Measurements from ENCODE around the gene KCNK15. TPM values are rescaled to one million over a fixed set of nuclear protein-coding genes. Genes with fewer than 3 reads are reported as not detected.
"Not testable (repeated sequence)": the region's sequence is repeated elsewhere in the genome, so short reads cannot be mapped to it uniquely, and the experiment has no call there.

Gene KCNK15
- polyA plus RNA-seq = not detected

DNA sequence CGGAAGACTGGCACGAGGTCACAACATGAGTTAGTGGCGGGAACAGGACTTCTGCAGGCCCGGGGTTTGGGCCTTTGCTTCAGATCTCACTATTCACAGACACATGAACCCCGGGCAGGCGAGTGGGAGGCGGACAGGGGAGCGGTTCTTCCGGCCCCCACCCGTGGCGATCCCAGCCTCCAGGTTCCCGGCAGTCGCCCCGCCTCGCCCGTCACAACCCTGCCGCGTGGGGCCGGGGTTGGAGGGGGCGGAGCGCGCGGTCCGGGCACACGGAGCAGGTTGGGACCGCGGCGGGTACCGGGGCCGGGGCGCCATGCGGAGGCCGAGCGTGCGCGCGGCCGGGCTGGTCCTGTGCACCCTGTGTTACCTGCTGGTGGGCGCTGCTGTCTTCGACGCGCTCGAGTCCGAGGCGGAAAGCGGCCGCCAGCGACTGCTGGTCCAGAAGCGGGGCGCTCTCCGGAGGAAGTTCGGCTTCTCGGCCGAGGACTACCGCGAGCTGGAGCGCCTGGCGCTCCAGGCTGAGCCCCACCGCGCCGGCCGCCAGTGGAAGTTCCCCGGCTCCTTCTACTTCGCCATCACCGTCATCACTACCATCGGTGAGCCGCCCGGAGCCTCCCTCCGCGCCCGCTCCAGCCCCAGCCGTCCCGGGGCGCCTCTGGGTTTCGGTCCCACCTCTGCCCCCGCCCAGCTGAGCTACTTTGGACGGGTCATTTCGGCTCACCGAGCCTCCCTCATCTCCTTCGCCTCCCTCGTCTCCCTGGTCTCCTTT lies at the start of gene KCNK15:
KCNK15 (plus strand) TSS at position 268 of the 769 bp plus-strand sequence; CDS start at position 314, 46 bp downstream.
- H3K27ac Mint-ChIP-seq = no peak within 1 kb of the TSS

DNA sequence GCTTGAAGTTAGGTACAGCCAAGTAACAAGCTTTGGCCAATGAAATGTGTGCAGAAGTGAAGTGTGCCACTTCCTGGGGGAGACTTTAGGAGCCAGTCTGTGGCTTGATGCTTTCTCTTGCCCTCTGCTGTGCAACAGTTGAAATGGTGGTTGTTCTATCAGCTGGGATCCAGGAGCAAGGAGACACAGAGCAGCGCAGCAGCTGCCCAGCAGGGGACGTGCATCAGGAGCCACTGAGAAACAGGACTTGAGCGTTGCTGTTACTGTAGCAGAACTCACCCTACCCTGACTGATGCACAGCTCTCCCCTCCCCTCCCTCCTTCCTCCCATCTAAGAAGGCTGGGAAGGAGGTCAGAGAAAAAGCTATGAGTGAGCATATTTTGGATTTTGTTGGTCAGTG lies 49.4 kb upstream of the KCNK15 start:
- no peak overlapping the region for H3K27ac Mint-ChIP-seq
- no peaks in the 10 kb centered on the region for H3K9me3 Mint-ChIP-seq
- no peaks in the 10 kb centered on the region for H3K36me3 Mint-ChIP-seq
- no peak for DNase-seq
- H3K4me1 Mint-ChIP-seq = no peaks in the 10 kb centered on the region
- H3K27me3 Mint-ChIP-seq (ENCODE audit: low read depth in 3 of 3) = peaks cover 0 to 7% (median 2%) of the 10 kb centered on the region in 3 donors
- H3K4me3 Mint-ChIP-seq = no peak overlapping the region

More for the DNA sequence above, at the start of gene KCNK15:
- peak in 1 of 3 donors; percentile 14 for DNase-seq
- no peaks in the 10 kb centered on the region for H3K9me3 Mint-ChIP-seq
- H3K4me3 Mint-ChIP-seq = peak within 1 kb of the TSS; percentile 56 to 89 (median 69)
- peaks cover 10 to 13% of the 10 kb centered on the region in 2 donors for H3K4me1 Mint-ChIP-seq
- H3K27me3 Mint-ChIP-seq (ENCODE audit: low read depth in 3 of 3) = peaks cover 15 to 16% (median 16%) of the 10 kb centered on the region in 3 donors
- H3K36me3 Mint-ChIP-seq = no peaks in the 10 kb centered on the region

DNA sequence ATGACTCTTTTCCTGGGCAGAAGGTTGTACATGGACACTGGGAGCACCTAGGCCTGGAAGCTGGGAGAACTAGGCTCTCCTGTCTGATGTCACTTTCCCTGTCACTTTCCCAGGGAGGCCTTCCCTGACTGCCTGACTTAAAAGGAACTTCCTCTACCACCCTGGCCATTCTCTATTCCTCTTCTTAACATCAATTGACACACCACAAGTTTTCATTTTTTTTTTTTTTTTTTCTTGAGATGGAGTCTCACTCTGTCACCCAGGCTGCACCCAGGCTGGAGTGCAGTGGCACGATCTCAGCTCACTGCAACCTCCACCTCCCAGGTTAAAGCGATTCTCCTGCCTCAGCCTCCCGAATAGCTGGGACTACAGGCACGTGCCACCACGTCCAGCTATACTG lies 48.6 kb upstream of the KCNK15 start:
- H3K9me3 Mint-ChIP-seq, H3K36me3 Mint-ChIP-seq, H3K4me1 Mint-ChIP-seq: not testable (repeated sequence)

DNA sequence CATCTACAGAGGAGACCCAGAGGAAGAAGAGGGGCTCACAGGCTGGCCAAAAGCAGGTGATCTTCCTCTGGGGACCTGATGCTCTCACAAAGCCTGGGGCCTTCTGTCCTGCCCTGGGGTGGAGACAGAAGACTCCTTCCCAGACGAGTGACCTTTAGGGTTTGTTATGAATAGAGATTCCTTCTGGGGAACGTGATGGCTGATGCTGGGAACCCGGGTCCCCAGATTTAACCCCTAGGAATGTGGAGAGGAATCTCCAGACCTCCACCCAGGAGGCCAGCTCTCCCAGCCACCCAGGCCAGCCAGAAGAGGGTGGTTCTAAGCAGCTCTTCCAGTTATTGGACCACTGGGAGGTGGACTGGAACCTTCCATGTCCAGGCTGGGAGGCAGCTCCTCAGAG lies 47.3 kb upstream of the KCNK15 start:
- Mint-ChIP-seq H3K36me3 (no peaks in the 10 kb centered on the region), H3K4me3 (no peak overlapping the region)

More for the DNA sequence above, 48.6 kb upstream of the KCNK15 start:
- H3K4me3 Mint-ChIP-seq; DNase-seq; H3K27ac Mint-ChIP-seq; H3K27me3 Mint-ChIP-seq (ENCODE audit: low read depth in 3 of 3): not testable (repeated sequence)

DNA sequence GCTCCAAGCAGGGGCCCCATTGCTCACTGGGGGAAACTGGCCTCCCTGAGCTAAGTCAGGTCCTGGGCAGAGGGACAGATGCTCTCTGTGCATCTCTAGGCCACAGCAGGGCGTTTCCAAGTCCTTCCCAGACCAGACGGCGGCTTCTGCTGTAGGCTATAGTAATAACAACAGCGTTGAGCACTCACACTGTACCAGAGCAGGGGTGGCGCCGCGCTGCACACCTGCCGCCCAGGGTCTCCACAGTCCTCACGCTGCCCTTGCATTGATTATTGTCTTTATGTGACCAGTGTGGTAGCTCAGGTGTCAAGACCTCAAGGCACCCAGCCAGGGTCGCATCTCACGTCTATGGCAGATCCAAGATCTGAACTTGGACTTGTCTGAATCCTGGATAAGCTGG lies 45.4 kb upstream of the KCNK15 start:
- Mint-ChIP-seq H3K4me1 (no peaks in the 10 kb centered on the region), H3K9me3 (no peaks in the 10 kb centered on the region), H3K27me3 (ENCODE audit: low read depth in 3 of 3) (peaks cover 0 to 4% (median 4%) of the 10 kb centered on the region in 3 donors), H3K27ac (no peak overlapping the region), H3K36me3 (no peaks in the 10 kb centered on the region), H3K4me3 (no peak overlapping the region)
- no peak for DNase-seq

More for the DNA sequence above, 47.3 kb upstream of the KCNK15 start:
- Mint-ChIP-seq H3K27me3 (ENCODE audit: low read depth in 3 of 3) (peaks cover 0 to 4% (median 4%) of the 10 kb centered on the region in 3 donors), H3K9me3 (no peaks in the 10 kb centered on the region), H3K4me1 (no peaks in the 10 kb centered on the region), H3K27ac (no peak overlapping the region)
- DNase-seq = no peak

DNA sequence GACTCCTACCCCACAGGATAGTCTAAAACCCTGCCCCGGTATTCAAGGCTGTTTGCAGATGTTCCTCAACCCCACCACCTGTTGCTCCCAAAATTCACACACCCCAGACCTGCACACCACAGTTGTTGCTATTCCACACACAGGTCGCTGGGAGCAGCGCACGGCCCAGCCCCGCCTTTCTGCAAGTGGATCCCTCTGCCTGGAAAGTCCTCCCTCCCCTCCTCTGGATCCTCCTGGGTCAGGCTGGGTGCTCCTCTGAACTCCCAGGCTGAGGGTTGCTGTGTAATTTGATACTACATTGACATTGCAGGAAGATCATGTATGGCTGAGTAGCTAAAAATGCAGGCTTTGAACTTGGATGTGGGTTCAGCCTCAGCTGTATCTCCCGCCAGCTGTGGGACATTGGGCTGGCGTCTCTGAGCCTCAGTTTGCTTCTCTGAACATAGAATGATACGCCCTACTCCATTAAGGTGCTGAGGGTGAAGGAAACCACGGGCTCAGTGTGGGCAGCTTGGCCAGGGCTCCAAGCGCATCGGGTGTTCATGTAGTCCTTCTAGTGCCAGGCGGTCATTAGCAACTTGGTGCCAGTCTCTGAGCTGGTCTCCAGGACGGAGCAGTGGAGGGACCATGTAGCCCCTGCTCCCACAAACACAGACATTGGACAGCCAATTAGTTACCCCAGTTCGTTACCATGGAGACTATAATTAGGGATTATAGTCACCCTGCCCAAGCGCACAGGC lies 44.4 kb upstream of the KCNK15 start:
- Mint-ChIP-seq H3K4me1 (no peaks in the 10 kb centered on the region), H3K27me3 (ENCODE audit: low read depth in 3 of 3) (peaks cover 0 to 4% (median 4%) of the 10 kb centered on the region in 3 donors), H3K9me3 (no peaks in the 10 kb centered on the region), H3K27ac (no peak overlapping the region), H3K4me3 (no peak overlapping the region), H3K36me3 (no peaks in the 10 kb centered on the region)
- DNase-seq = no peak

DNA sequence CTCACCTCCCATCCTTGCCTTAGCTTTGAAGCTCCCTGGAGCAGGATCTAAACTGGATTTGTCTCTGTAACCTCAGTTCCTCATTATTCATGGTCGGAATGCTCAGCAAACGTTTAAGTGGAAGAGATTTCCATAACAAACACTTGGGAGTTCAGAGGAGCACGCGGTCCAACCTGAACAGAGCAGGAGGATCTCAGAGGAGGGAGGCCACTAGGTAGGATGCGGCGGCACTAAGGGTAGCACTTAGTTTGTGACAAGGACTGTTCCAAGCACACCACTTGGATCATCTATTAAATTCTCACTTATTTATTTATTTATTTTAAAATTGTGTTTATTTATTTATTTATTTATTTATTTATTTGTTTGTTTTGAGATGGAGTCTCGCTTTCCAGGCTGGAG lies 43.8 kb upstream of the KCNK15 start:
- Mint-ChIP-seq H3K36me3 (no peaks in the 10 kb centered on the region), H3K27ac (no peak overlapping the region), H3K9me3 (no peaks in the 10 kb centered on the region), H3K4me1 (no peaks in the 10 kb centered on the region), H3K4me3 (no peak overlapping the region), H3K27me3 (ENCODE audit: low read depth in 3 of 3) (peaks cover 0 to 4% (median 4%) of the 10 kb centered on the region in 3 donors)
- no peak for DNase-seq

DNA sequence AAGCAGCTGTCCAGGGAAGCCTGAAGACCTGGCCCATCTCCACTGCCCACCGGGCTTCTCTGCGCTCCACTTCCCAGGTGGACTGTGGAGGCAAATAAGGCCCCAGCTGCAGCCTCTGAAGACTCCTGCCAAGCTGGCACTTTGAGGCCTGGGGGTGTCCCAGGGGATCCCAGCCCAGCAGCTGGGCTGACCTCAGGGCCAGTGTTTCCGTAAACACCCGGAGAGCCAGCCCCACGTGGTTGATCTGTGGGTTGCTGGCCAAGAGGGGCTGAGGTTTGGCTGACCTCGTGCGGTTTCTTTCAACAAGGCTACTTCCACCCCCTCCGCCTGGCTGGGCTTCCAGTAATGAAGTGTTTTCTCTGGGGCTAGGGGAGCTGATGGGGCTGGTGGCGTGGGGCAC lies 42.9 kb upstream of the KCNK15 start:
- Mint-ChIP-seq H3K9me3 (no peaks in the 10 kb centered on the region), H3K4me1 (no peaks in the 10 kb centered on the region), H3K27me3 (ENCODE audit: low read depth in 3 of 3) (peaks cover 0 to 6% (median 4%) of the 10 kb centered on the region in 3 donors), H3K27ac (no peak overlapping the region), H3K36me3 (no peaks in the 10 kb centered on the region), H3K4me3 (no peak overlapping the region)
- DNase-seq = peak; percentile 20 to 43 (median 24)

DNA sequence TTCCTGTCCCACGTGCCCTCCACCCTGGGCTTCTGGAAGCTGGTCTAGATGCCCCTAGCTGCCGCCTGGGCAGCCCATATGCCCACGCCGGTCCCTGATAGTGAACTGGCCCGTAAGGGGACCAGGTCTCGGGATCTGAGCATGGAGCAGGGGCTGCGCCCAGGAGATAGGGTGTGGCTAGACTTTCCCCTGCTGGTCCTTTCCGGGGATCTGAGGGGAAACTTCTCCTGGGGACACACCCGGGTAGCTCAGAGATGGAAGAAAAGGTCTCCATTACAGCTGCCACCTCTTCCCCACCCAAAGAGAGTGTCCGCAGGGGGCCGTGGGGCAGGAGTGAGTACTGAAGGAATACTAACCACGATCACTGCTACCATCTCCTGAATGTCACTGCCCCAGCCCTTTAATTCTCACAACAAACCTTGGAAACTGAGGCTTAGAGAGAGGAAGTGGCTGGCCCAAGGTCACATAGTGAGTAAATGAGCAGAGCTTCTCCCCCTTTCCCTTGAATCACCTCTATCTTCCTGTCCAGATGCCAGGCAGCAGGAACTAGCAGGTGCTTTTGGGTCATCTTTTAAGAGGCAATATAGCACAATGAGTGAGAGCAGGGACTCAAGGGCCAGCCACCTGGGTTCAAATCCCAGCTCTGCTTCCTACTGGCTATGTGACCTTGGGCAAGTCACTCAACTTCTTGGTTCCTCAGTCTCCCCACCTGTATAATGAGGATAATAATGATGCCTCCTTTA lies 42.3 kb upstream of the KCNK15 start:
- Mint-ChIP-seq H3K4me1 (no peaks in the 10 kb centered on the region), H3K36me3 (no peaks in the 10 kb centered on the region), H3K27ac (no peak overlapping the region), H3K4me3 (no peak overlapping the region), H3K9me3 (no peaks in the 10 kb centered on the region), H3K27me3 (ENCODE audit: low read depth in 3 of 3) (peaks cover 0 to 6% (median 4%) of the 10 kb centered on the region in 3 donors)
- no peak for DNase-seq

DNA sequence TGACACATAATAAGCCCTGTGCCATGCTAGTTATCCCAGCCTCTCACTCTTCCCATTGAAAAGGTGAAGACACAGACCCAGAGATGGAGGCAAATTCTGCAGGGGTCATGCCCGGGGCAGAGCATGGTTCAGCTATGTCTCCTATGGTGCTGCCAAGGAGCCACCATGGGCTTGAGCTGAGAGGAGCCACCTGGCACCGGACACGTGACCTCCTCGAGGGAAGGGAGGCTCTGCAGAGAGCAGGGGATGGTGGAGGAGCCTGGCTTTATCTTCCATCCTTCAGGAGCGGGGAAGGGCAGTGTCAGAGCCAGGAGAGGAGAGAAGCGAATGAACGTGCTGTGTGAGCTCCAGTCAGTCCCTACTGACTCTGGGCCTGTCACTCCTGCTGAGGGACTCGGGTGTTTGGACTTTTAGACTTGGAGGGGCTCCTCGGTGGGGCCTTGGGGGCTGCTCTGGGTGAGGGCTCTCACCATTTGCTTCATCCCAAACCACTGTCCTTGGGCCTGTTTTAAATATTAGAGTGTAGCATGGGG lies 41.6 kb upstream of the KCNK15 start:
- no peak for DNase-seq
- H3K27ac Mint-ChIP-seq = no peak overlapping the region
- peaks cover 0 to 6% (median 4%) of the 10 kb centered on the region in 3 donors for H3K27me3 Mint-ChIP-seq (ENCODE audit: low read depth in 3 of 3)
- H3K4me3 Mint-ChIP-seq = no peak overlapping the region
- no peaks in the 10 kb centered on the region for H3K36me3 Mint-ChIP-seq
- H3K9me3 Mint-ChIP-seq = no peaks in the 10 kb centered on the region
- no peaks in the 10 kb centered on the region for H3K4me1 Mint-ChIP-seq

DNA sequence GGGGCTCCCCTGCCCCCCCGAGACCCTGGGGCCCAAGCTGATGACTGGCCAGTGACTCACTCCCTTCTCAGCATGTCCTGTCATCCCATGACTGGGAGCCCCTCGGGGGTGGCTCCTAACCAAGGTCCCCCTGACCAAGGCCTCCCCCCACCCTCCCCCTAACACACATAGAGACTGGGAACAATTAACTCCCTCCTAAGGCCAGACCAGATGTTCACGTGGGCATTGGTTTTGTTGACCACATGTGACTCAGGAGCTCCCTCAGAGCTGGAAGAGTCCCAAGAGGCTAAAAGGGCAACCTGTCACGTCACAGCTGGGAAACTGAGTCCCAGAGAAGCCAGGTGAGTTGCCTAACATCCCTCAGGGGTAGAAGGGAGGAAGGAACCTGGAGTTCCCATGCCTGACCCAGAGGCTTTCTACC lies 41.1 kb upstream of the KCNK15 start:
- H3K4me1 Mint-ChIP-seq = no peaks in the 10 kb centered on the region

DNA sequence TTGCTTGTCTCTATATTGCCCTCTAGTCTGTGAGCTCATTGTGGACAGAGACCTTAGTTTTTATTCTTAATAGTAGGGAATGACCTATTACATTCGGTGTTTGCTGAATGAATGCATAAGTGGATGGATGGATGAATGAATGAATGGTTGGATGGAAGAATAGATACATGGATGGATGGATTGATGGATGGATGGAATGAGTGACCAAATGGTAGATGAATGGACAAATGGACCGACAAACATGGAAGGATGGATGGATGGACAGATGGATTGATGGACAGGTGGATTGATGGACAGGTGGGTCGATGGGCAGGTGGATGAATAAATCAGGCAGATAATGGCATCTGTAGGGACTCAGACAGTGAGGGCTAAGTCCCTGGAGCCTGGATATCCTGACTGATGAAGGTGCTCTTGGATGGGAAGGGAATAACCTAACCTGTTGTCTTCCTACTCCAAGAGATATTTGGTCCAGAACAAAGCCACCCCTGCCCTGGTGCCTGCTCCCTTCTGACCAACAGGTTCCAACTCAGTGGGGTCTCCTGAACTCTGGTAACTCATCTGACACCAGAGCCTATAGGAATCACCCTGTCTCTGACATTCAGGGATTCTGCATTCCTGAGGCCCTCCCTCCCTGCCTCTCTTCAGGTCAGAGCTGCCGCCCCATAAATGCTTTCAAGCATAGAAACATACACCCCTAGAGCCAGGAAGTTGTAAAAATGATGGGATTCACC lies 40.1 kb upstream of the KCNK15 start:
- no peak overlapping the region for H3K27ac Mint-ChIP-seq
- H3K27me3 Mint-ChIP-seq (ENCODE audit: low read depth in 3 of 3) = peaks cover 0 to 6% (median 0%) of the 10 kb centered on the region in 3 donors
- no peaks in the 10 kb centered on the region for H3K9me3 Mint-ChIP-seq
- H3K36me3 Mint-ChIP-seq = no peaks in the 10 kb centered on the region
- DNase-seq = no peak
- no peak overlapping the region for H3K4me3 Mint-ChIP-seq
- no peaks in the 10 kb centered on the region for H3K4me1 Mint-ChIP-seq

More for the DNA sequence above, 41.1 kb upstream of the KCNK15 start:
- Mint-ChIP-seq H3K27me3 (ENCODE audit: low read depth in 3 of 3) (peaks cover 0 to 6% (median 4%) of the 10 kb centered on the region in 3 donors), H3K36me3 (no peaks in the 10 kb centered on the region), H3K9me3 (no peaks in the 10 kb centered on the region), H3K27ac (no peak overlapping the region), H3K4me3 (no peak overlapping the region)
- no peak for DNase-seq

All from immature natural killer cell (primary cell).